Amniotic stem cell (primary cell): ENCODE results near the gene PARN.
"Not testable (repeated sequence)": the region's sequence is repeated elsewhere in the genome, so short reads cannot be mapped to it uniquely, and the experiment has no call there.

Experiments
- DNase-seq: peaks from one replicate; lab custom pipeline; 2025; lab: John Stamatoyannopoulos, UW

Gene PARN

DNA sequence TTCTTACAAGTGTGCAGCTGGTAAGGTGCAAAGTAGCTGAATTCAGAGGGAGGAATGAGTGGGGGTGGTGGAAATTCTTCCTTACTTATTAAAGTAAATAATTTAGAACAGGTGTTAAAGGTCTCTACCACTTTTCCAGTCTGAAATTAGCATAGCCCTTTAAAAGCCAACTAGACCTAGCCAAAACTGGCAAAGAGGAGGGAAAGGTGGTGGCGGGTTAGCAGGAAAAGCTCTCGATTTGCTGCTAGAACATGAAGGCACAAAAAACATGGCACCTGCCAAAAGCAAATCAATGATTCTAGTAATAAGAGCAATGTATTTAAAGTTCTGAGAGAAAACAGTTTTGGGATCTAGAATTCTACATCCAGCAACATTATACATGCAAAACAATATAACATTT, 157.7 kb downstream of the PARN start:
- no peak for DNase-seq

DNA sequence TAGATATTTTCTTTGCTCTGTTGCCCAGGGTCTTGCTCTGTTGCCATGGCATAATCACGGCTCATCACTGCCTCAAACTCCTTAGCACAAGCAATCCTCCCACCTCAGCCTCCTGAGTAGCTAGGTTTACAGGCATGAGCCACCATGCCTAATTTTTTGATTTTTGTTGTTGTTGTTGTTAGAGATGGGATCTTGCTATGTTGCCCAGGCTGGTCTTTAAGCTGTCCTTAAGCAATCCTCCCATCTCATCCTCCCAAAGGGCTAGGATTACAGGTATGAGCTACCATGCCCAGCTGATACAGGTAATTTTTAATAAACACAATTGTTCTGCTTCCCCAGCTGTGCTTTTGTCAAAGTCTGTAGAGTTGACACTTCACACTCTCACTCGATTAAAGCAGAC, 159.3 kb downstream of the PARN start:
- no peak for DNase-seq

DNA sequence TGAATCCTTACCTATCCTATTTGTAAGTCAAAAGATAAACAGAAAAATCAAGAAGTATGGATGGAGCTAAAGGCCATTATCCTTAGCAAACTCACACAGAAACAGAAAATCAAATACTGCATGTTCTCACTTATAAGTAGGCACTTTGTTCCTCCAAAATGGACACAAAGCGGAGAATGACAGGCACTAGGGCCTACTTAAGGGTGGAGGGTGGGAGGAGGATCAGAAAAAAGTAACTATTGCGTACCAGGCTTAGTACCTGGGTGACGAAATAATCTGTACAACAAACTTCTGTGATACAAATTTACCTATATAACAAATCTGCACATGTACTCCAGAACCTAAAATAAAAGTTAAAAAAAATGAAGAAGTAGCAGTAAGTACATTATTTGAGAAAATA, 164.3 kb downstream of the PARN start:
- no peak for DNase-seq

DNA sequence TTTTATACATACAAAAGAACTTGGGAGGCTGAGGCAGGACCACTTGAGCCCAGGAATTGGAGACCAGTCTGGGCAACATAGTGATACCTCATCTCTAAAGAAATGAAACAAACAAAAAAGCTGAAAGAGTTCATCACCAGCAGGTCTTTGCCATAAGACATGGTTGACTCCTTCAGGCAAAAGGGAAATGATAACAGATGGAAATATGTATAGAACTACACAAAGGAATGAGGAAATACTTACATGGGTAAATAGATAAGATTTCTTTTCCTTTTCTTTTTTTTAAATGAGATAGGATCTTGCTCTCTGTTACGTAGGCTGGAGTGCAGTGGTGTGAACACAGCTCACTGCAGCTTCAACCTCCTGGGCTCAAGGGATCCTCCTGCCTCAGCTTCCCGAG, 165.3 kb downstream of the PARN start:
- no peak for DNase-seq

DNA sequence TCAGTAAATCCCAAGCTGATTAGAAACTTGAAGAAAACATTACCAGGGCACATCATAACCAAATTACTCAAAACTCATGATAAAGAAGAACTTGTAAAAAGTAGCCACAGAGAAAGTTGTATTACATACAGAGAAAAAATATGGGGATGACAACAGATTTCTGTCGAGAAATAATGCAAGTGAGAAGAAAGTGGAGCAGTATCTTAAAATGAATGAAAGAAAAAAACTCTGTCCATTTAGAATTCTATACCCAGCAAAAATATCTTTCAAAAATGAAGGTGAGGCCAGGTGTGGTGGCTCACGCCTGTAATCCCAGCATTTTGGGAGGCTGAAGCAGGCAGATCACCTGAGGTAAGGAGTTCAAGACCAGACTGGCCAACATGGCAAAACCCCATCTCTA, 165.9 kb downstream of the PARN start:
- DNase-seq: no peak

DNA sequence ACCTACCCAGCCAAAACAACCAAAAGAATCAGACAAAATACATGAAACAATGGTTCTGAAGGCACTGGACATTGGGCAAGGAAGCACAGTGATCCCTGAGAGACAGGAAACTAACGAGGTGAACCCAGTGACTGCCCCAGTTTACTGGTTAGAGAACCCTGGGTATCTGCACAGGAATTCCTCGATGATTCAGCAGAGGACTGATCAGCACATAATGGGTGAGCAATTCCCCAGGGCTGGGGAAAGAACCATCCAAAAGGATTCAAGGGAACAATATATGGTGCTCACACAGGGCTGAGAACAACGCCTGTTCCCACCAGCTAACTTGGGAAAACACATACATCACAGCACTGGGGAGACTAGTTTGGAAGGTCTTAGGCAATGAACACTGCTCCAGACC, 167.2 kb downstream of the PARN start:
- DNase-seq: no peak

DNA sequence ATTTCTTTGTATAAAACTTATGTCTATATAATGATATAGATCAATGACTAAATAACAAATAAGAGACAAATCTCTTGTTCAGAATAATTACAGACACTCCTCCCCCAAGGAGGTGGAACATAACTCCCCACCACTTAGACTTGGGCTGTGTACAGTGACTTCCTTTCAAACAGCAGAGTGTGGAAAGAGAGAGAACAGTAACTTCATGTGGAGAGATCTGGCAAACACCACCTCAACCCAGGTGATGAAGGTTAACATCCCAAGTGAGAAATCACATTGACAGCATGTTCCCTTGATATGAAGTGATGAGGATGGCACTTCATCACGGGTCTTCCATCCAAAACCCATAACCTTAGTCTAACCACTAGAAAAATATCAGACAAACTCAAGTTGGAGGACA, 169.3 kb downstream of the PARN start:
- no peak for DNase-seq

DNA sequence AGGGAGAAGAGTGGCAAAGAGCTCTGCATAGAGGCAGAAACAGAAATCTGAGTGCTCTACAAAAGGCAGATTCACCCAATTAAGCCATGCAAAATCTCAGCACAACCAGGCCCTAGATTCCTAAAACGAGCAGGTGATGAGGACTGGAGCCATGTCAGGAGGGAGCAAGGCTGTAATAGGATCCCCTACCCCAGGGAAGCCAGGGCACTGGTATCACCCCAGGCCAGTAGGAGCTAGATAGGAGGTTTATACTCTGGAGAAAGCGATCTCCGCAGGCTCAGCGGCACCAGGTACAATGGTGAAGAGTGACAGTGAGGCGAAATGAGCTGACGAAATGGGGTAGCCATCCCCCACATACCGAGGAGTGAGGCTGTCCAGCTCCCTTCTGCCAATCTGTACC, 171.5 kb downstream of the PARN start:
- no peak for DNase-seq

DNA sequence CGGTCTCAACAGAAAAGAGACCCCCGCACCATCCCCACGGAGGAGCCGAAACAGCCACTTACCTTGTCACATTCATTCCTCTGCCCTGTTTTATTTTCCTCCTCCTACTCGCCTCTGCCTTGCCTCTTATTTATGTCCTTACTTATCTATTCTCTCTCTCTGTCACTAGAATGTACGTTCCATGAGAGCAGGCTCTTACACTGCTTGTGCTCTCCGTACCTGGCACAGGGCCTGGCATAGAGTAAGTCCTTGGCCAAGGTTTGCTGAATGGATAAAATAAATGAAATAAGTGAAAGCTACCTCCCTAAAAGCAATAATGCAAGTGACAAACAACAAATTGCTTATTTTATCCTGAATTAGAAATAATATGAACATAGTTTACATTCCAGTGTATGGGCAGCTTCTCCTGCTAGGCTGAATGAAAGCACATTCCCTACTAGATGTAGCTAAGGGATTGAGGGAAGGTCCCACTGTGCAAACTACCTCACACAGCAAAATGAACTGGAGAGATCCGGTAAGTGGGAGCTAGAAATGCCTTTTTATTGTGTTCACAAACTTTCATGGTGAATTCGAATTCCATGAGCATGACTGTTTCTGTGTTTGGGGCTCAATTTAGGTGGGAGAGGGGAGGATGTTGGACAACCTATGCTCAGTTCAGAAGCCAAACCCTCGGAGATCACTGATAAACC, 173.1 kb downstream of the PARN start:
- DNase-seq: no peak

DNA sequence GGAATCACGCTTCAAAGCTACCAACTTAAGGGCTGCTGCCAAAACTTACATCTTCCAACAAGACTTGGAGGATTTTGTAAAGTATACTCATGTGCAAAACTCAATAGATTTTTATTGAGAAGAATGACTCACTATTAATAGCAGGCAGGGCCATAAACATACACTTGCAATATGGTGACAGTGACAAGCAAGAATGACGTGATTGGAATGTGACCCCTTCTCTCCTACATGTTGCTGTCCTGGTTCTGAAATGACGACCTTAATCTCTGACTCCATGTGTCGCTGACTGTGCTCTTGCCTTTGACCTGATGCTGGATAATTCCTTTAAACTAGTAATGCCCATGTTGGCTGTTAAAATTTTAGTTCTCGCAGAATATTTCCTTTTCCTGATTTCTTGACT, 174.5 kb downstream of the PARN start:
- DNase-seq: no peak

DNA sequence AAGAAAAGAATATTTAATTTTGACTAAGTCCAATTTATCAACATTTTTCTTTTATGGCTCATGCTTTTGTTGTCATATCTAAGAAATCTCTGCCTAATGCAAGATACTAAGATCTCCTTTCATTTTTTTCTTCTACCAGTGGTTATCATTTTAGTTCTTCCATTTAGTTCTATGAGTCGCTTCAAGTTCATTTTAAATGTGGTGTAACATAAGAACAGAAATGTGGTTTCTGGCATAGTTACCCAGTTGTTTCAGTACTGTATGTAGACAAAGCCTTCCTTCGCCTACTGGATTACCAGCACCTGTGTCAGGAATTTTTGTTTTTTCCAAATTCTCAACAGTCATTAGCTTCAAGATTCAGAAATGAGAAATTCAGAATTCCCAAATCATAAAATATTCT, 175.7 kb downstream of the PARN start:
- no peak for DNase-seq

DNA sequence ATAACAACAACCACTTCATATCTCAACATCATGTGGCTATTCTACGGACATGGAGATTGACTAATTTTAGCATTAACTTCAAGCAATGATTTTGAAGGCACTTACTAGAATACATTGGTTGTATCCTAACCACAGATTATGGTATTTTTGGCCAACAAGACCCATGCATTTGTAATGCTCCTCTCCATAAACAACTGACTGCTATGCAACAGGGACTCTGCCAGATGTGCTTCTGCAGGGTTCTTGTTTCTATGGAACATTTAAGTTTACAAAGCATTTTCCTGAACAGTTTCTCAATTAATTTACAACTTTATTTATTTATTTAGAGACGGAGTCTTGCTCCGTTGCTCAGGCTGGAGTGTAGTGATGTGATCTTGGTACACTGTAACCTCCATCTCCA, 178.0 kb downstream of the PARN start:
- DNase-seq: no peak

DNA sequence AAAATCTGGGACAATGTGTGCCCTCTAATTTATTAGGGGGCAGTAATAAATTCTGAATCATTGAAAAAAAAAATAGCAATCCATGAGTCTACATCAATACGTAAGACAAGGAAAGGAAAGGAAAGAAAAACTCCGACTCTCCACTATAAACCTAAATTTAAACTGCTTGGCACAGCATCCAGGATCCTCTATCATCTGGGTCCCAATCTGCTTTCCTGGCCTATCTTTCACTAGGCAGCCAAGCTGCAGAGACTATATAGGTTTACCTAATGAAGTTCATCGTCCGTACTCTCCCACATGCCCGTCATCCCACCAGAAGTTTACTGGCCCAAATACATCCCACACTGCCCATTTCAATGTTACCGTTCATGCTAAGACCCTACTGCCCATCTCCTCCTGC, 179.2 kb downstream of the PARN start:
- no peak for DNase-seq

DNA sequence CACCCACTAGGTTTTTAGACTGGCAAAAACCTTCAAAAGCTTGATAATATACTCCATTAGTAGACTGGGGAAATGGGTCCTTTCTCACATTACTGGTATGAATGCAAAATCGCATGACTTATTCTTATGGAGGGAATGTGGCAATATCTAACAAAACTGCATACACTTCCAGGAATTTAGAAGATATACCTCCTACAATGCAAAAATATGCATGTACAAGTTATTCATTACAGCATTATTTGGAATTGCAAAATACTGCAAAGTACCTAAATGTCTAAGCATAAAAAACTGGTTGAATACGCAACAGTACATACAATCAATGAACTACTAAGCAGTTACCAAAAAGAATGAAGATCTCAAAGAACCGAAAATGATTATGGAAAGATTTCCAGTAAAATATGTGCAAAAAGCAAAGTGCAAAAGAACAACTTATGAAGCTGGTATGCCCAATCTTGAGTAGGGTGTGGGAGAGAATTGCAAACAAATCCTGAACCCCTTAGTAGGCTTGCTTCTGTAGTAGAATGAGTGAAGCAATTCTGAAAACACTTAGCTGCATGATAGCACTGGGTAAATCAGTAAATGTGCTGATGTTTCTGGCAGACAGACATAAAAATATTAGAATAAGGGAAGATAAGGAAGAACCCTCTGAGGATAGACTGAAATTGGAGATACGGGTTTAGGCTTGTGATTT, 180.1 kb downstream of the PARN start:
- DNase-seq: no peak

DNA sequence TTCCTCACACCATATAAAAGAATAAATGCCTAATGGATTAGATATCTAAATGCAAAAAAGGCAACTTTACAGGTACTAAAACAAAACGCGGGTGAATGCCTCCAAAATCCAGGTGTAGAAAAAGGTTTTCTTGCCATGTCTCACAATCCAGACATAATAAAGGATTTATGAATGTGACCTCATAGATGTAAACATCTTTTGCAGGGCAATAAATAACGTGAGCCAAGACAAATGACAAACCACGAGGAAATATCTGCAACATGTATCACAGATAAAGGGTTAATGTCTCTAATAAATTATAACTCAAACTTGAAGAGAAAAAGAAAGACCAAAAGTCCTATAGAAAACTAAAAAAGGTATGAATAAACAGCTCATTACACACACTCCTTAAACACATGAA, 180.7 kb downstream of the PARN start:
- no peak for DNase-seq

DNA sequence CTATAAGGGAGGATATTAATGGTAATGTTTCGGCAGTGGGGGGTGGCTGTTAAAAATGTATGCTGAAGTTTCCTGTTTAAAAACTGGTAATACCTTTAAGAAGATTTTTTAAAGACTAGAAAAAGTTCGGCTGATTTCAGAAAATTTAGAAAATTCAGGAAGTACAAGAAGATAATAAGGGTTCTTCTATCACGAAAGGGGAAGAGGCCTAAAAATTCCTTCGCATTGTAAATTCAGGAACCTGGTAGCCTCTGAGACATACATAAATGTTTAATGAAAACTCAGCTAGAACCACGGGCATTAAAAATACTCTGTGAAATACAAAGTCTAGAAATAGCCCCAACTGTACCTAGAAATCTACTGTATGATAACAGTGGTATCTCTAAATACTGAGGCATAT, 181.2 kb downstream of the PARN start:
- no peak for DNase-seq

DNA sequence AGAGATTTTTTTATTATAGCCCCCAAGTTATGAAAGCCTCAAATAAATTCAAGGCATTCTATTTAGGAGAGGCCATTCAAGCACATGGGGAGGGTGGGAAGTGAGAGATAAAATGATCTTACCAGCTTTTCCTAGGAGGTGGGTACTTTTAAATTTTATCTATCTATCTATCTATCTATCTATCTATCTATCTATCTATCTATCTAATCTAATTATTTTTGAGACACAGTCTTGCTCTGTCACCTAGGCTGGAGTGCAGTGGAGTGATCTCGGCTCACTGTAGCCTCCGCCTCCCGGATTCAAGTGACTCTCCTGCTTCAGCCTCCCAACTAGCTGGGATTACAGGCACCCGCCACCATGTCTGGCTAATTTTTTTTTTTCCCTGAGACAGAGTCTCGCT, 182.3 kb downstream of the PARN start:
- DNase-seq: no peak

DNA sequence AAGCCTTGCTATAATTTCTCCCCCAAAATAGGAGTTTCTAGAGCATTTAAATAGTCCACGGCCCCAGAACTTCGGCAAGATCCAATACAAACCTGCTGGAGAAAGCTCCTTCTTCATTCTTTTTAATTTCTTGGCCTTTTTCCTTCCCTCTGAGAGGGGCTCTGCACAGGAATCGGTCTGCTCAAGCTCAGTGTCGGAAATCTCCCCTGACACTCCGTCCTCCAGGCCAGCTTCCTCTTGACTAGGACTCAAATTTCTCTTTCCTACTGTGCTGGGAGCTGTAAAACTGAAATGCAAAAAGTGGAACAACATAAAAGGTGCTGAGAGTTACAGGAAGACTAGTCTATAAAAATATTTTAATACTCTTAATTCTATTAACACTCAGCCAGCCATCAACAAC, 183.3 kb downstream of the PARN start:
- DNase-seq: no peak

DNA sequence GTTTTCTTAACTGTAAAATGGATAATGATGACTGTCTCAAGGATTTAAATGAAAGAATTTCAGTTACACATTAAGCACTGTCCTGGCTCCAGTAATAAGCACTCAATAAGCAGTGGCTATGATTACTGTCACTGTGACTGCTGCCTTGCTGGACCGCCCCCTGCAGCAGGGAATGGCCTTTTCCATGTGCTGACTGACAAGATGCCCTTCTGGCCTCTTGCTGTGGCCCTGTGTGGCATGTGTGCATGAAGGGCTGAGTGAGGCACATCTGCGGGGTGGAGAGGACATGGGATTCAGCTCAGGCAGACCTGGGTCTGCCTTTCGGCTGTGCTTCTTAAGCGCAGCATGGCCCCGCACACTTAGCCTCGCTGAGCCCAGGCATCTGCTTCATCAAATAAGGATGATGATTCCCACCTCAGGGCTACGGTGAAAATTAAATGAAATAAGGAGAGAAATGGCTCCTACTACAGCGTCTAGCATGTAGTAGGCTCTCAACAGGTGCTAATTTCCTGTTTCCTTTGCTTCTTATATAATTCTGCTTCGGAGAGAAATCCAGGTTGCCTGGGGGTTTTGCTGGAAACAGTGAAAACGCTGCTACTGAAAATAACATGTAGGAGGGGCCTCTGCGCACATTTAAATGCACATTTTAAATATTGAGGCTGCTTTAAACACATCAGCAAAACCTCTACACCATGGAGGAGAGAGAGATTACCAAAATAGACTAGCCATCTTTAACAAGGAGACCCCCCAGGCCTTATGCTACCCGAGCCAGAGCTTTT, 183.9 kb downstream of the PARN start:
- no peak for DNase-seq

DNA sequence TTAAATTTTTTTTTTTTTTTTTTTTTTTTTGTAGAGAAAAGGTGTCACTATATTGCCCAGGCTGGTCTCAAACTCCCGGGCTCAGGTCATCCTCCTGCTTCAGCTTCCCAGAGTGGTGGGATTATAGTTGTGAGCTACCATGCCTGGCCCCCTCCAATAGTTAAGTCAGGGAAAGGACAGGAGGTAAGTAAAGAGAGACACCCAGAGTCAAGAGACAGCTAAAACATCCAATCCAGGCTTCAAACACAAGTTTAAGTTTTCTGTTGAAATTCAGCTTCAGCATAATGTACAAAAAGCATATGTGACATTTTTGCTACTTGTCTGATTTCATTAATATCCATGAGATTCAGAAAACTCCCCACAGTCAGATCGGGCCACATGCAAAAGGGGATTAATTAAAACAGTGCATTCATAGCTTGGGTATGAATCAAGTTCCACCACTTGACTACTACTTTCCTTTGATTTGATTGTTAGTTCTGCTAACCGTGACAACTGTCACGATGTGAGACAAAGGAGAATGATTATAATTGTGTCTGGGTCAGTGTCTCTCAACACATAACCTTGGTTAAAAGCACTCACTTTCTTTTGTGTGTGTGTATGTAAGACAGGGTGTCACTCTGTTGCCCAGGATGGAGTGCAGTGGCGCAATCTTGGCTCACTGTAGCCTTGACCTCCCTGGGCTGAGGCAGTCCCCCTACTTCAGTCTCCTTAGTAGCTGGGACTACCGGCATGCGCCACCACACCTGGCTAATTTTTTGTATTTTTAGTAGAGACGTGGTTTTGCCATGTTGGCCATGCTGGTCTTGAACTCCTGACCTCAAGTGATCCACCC, 184.9 kb downstream of the PARN start:
- DNase-seq: no peak

DNA sequence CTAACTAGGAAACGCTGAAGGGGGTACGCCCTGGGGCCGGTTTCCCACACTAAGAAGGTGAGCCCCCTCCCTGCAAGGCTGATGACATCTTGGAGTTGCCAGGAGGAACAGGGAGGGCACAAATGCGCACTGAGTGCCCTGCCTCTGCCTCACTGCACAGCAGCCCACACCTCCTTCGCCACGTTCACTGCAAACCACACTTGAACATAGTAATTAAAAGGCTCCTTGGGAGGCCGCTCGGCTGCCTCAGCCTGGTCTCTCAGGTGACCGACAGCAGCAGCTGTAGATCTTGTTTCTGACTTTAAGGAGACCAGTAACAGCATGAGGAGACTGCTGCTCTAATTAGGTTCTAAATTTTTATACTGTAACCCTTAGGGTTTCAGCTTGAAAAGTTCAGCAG, 188.5 kb downstream of the PARN start:
- not testable (repeated sequence) for DNase-seq

DNA sequence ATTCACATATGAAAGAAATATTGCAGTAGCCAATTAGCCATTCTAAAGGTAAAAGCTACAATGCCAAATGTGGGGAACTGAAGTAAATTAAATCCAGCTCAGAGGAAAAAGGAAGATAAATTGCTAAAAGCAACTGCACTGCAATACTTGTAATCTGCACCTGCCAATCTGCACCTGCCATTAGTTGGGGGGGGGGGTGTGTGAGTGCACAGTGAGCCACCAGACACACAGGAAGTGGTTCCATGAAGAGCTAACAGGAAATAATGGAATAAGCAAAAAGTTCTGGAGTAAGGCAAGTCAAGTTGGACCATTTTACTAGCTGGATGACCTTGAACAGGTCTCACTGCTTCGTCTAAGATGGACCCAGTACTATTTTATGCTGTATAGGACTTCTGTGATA, 191.8 kb downstream of the PARN start:
- DNase-seq: no peak
